ENCODE results near the gene TNFAIP1.

GRCh38 chr17:28330671-28331070, 4.9 kb upstream of the TNFAIP1 start:
- no peak for TF ChIP-seq POLR2A (IDR thresholded peaks at IDR 0.05)
- no peak for TF ChIP-seq CTCF (IDR thresholded peaks at IDR 0.05)
